ENCODE measurements around the gene KRTAP9-3. TPM values are rescaled to one million over a fixed set of nuclear protein-coding genes. Genes with fewer than 3 reads are reported as not detected.

Gene KRTAP9-3
- total and polyA plus RNA-seq, 2 of the 8 experiments (the other 6 are each of a cell fraction or from before 2014, with no cell fraction given) = not detected

GRCh38 chr17:41230094-41230493 is 2.2 kb upstream of the KRTAP9-3 start (continued):
- TF ChIP-seq CHD7 (IDR thresholded peaks at IDR 0.05; ENCODE audit: insufficient replicate concordance, low read length) (no peak), SIN3A (conservative IDR thresholded peaks at IDR 0.05 in 1 of 2, IDR thresholded peaks at IDR 0.05 in 1 of 2; ENCODE audit: low read depth in 1 of 2, low read length in 2 of 2) (no peak), POU5F1 (IDR thresholded peaks at IDR 0.05; ENCODE audit: low read depth, low read length) (no peak), HDAC6 (IDR thresholded peaks at IDR 0.05; ENCODE audit: low read depth, low read length) (no peak), ATF3 (IDR thresholded peaks at IDR 0.05; ENCODE audit: insufficient read depth, low read depth, low read length) (no peak), CREB1 (IDR thresholded peaks at IDR 0.05) (no peak), BACH1 (IDR thresholded peaks at IDR 0.05; ENCODE audit: low read length) (no peak)
